CD4-positive, alpha-beta T cell (primary cell): ENCODE results near the gene FSTL3. TPM values are rescaled to one million over a fixed set of nuclear protein-coding genes. Genes with fewer than 3 reads are reported as not detected.

Source experiments
- ATAC-seq: fragments of 200-7000 bp; cut with Tn5 transposase; one replicate; pipeline ENCODE4 v1.10.0; 2022; ENCODE audit warnings: mild to moderate bottlenecking; ENCODE audit not compliant: poor library complexity
- CTCF ChIA-PET: fragments of 350-600 bp; sonication (Branson Sonifier 250); formaldehyde crosslinking; loops from one replicate; lab custom pipeline; 2021; ENCODE audit warnings: antibody characterized with exemption, inconsistent platforms; lab: Charles Lee
- POLR2A ChIA-PET: fragments of 350-600 bp; sonication (Branson Sonifier 250); formaldehyde crosslinking; loops from one replicate; lab custom pipeline; 2021; ENCODE audit warnings: antibody characterized with exemption, inconsistent platforms; lab: Charles Lee
- DNase-seq, 14 experiments: peaks; one replicate each; pipeline ENCODE4 v3.0.0-alpha.2; 2013 to 2020; ENCODE audit warnings: mixed read lengths in 2 of 14
- H3K27ac ChIP-seq, 2 donors: one replicate each; pipeline versions ENCODE4 v1.5.1 to v1.7.0; 2013; ENCODE audit warnings: low read length in 2 of 2, low read depth in 1 of 2, mild to moderate bottlenecking in 1 of 2
- H3K27me3 ChIP-seq, 2 experiments: 1 replicate in 1 of 2; 2 replicates in 1 of 2; pipeline versions ENCODE4 v1.6.1 to v1.7.0; 2013; ENCODE audit warnings: low read length in 2 of 2, control low read depth in 1 of 2, mild to moderate bottlenecking in 1 of 2, moderate library complexity in 1 of 2; ENCODE audit not compliant: insufficient read depth in 2 of 2, control insufficient read depth in 1 of 2
- H3K36me3 ChIP-seq: one replicate; pipeline ENCODE4 v1.6.1; 2013; ENCODE audit warnings: low read length, control low read depth; ENCODE audit not compliant: insufficient read depth
- H3K4me1 ChIP-seq: one replicate; pipeline ENCODE4 v1.6.1; 2013; ENCODE audit warnings: low read length, control low read depth; ENCODE audit not compliant: insufficient read depth
- H3K4me3 ChIP-seq: one replicate; pipeline ENCODE4 v1.5.1; 2013; ENCODE audit warnings: mild to moderate bottlenecking, low read length, moderate library complexity
- H3K9me3 ChIP-seq, 2 experiments: 1 replicate in 1 of 2; 2 replicates in 1 of 2; pipeline versions ENCODE4 v1.6.1 to v1.7.0; 2013; ENCODE audit warnings: low read length in 2 of 2, mild to moderate bottlenecking in 2 of 2, control low read depth in 1 of 2, moderate library complexity in 1 of 2; ENCODE audit not compliant: control insufficient read depth in 1 of 2, insufficient read depth in 1 of 2
- H3K27ac Mint-ChIP-seq: one replicate; pipeline ENCODE4 v1.8.0; 2020; ENCODE audit warnings: mixed read lengths
- H3K27me3 Mint-ChIP-seq: one replicate; pipeline ENCODE4 v1.8.0; 2021; ENCODE audit warnings: mixed read lengths
- H3K36me3 Mint-ChIP-seq: one replicate; pipeline ENCODE4 v1.8.0; 2021; ENCODE audit warnings: low read depth, mixed read lengths
- H3K4me1 Mint-ChIP-seq: one replicate; pipeline ENCODE4 v1.8.0; 2021; ENCODE audit warnings: low read depth, mixed read lengths
- H3K4me3 Mint-ChIP-seq: one replicate; pipeline ENCODE4 v1.8.0; 2020; ENCODE audit warnings: mild to moderate bottlenecking, mixed read lengths
- H3K9me3 Mint-ChIP-seq: one replicate; pipeline ENCODE4 v1.8.0; 2020; ENCODE audit warnings: mixed read lengths
- intact Hi-C, 2 experiments: fragments of 100-400 bp; cut with DNase I in 1 of 2; cut with micrococcal nuclease in 1 of 2; formaldehyde crosslinking; loops; one replicate each; pipeline versions ENCODE4 v1.15.1 to v1.9.0; 2023 to 2025; cut with DNase I, micrococcal nuclease
- total RNA-seq, 174 experiments: library from RNA in 2 of 174; stranded (reverse) in 2 of 174; gene quantifications; one replicate each; pipeline ENCODE4 v1.2.3 and lab custom pipeline; 2021 to 2026
- TF ChIP-seq, protein P1 (sequence below): fragments of 200-600 bp; IDR thresholded peaks from one replicate; pipeline ENCODE4 v1.8.0; 2022; ENCODE audit warnings: antibody characterized with exemption, mild to moderate bottlenecking

Gene FSTL3
- total RNA-seq, 2 experiments from 2014 or later, result 2.2 to 3.4 TPM

DNA sequence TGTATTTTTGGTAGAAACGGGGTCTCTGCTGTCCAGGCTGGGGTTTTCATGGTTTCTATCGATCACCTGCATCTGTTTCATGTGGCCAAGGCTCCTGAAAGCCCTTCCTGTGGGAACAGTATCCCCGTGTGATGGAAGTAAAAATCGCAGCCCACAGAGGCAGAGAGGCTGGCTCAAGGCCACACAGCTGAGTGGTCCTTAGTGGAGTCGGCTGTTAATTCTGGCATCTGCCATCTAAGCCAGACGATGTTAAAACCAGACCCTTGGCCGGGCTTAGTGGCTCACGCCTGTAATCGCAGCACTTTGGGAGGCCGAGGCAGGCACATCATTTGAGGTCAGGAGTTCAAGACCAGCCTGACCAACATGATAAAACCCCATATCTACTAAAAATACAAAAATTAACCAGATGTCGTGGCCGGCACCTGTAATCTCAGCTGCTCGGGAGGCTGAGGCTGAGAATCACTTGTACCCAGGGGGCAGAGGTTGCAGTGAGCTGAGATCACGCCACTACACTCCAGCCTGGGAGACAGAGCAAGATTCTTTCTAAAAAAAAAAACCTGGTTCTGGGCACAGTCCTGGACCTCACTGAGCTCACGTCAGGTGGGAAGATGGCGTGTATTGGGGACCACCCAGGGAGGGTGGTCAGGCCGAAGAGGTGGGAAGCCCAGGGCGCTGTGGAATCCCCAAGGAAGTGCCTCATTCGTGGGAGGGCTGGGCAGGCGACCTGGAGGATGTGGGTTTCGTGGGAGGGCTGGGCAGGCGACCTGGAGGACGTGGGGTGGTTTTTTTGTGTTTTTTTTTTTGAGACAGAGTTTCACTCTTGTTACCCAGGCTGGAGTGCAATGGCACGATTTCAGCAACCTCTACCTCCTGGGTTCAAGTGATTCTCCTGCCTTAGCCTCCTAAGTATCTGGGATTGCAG lies 56.2 kb downstream of the FSTL3 start:
- no peak overlapping the region for H3K27ac Mint-ChIP-seq
- Histone ChIP-seq H3K4me3 (no peak overlapping the region), H3K27me3 (no peaks in the 10 kb centered on the region), H3K9me3 (no peaks in the 10 kb centered on the region), H3K36me3 (no peaks in the 10 kb centered on the region), H3K27ac (no peak overlapping the region), H3K4me1 (peaks cover 20% of the 10 kb centered on the region)
- TF ChIP-seq, protein P1, sequence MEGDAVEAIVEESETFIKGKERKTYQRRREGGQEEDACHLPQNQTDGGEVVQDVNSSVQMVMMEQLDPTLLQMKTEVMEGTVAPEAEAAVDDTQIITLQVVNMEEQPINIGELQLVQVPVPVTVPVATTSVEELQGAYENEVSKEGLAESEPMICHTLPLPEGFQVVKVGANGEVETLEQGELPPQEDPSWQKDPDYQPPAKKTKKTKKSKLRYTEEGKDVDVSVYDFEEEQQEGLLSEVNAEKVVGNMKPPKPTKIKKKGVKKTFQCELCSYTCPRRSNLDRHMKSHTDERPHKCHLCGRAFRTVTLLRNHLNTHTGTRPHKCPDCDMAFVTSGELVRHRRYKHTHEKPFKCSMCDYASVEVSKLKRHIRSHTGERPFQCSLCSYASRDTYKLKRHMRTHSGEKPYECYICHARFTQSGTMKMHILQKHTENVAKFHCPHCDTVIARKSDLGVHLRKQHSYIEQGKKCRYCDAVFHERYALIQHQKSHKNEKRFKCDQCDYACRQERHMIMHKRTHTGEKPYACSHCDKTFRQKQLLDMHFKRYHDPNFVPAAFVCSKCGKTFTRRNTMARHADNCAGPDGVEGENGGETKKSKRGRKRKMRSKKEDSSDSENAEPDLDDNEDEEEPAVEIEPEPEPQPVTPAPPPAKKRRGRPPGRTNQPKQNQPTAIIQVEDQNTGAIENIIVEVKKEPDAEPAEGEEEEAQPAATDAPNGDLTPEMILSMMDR, result no peak
- H3K27me3 Mint-ChIP-seq, result no peaks in the 10 kb centered on the region
- no peak overlapping the region for H3K4me3 Mint-ChIP-seq
- H3K4me1 Mint-ChIP-seq, result peaks cover 6% of the 10 kb centered on the region
- POLR2A ChIA-PET, result no interaction called here
- no peaks in the 10 kb centered on the region for H3K36me3 Mint-ChIP-seq
- DNase-seq (peak in 1 of 14 experiments; percentile 38), ATAC-seq (no peak)
- H3K9me3 Mint-ChIP-seq, result no peaks in the 10 kb centered on the region
- CTCF ChIA-PET, result interaction anchor here (0.6 to 1.9 kb wide), 3 partner anchors 59 to 148 kb away, joined by 3 to 25 read pairs (median 3); no protein-coding TSS in a partner anchor
- intact Hi-C loops, result no loop called here

Other genes starting within 250 kb of the FSTL3 start
- under 1 TPM; 0.36 to 0.42 TPM for gene SHC2, start 215.4 kb upstream of the FSTL3 start, total RNA-seq
- gene MADCAM1, start 179.9 kb upstream of the FSTL3 start, total RNA-seq, result under 1 TPM; 0.20 to 0.91 TPM
- 10 to 100 TPM; 17.2 to 18.2 TPM for gene TPGS1, start 168.9 kb upstream of the FSTL3 start, total RNA-seq
- gene CDC34, start 144.6 kb upstream of the FSTL3 start, total RNA-seq, result 10 to 100 TPM; 38.5 to 43.4 TPM
- 10 to 100 TPM; 41.6 to 46.3 TPM for gene GZMM, start 132.3 kb upstream of the FSTL3 start, total RNA-seq
- 10 to 100 TPM; 68.7 to 71.6 TPM for gene BSG, start 103.8 kb upstream of the FSTL3 start, total RNA-seq
- gene HCN2, start 86.5 kb upstream of the FSTL3 start, total RNA-seq, result 1 to 10 TPM; 2.1 TPM
- gene POLRMT, start 42.9 kb upstream of the FSTL3 start, total RNA-seq, result 10 to 100 TPM; 54.4 to 56.2 TPM
- gene FGF22, start 36.5 kb upstream of the FSTL3 start, total RNA-seq, result under 1 TPM; 0.42 to 0.49 TPM
- gene RNF126, start 13.2 kb upstream of the FSTL3 start, total RNA-seq, result 100 to 1,000 TPM; 112 to 119 TPM
- gene PRSS57, start 19.1 kb downstream of the FSTL3 start, total RNA-seq, result not detected
- gene PALM, start 32.5 kb downstream of the FSTL3 start, total RNA-seq, result not detected
- not detected for gene MISP, start 74.7 kb downstream of the FSTL3 start, total RNA-seq
- gene PTBP1, start 121.1 kb downstream of the FSTL3 start, total RNA-seq, result 100 to 1,000 TPM; 246 to 252 TPM
- not detected for gene PLPPR3, start 145.6 kb downstream of the FSTL3 start, total RNA-seq
- under 1 TPM; 0.47 to 0.49 TPM for gene AZU1, start 151.4 kb downstream of the FSTL3 start, total RNA-seq
- not detected for gene PRTN3, start 164.6 kb downstream of the FSTL3 start, total RNA-seq
- not detected for gene ELANE, start 175.9 kb downstream of the FSTL3 start, total RNA-seq
- gene CFD, start 183.3 kb downstream of the FSTL3 start, total RNA-seq, result 1 to 10 TPM; 2.3 to 2.9 TPM
- 10 to 100 TPM; 25.8 to 30.1 TPM for gene MED16, start 216.8 kb downstream of the FSTL3 start, total RNA-seq
- not detected for gene RNU6-9, start 217.1 kb downstream of the FSTL3 start, total RNA-seq
- 100 to 1,000 TPM; 309 to 313 TPM for gene R3HDM4, start 236.8 kb downstream of the FSTL3 start, total RNA-seq
- 1 to 10 TPM; 1.5 to 1.6 TPM for gene KISS1R, start 240.9 kb downstream of the FSTL3 start, total RNA-seq
- 1 to 10 TPM; 3.7 to 4.1 TPM for gene ARID3A, start 249.6 kb downstream of the FSTL3 start, total RNA-seq